ENCODE results near the gene ASTN2. TPM values are rescaled to one million over a fixed set of nuclear protein-coding genes. Genes with fewer than 3 reads are reported as not detected.

Gene ASTN2
- polyA plus RNA-seq, 1 donor from 2014 or later, result 6.8 TPM

DNA sequence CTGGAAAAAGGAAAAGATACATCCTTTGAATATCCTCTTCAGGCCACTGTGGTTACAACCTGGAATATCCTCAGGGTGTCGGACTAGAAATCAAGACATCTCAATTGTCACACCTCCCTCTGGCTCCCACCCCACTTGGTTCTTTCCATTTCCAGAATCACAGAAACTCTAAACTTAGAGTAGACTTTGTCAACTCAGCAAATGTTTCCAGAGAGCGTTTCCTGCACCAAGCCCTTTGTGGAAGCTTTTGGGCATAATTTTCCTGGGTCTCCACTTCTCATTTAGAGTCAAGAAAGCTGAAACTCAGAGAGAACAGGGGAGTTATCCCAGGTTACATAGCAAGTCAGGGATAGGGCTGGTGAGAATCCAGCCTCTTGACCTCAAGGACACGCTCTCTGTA lies 108.8 kb downstream of the ASTN2 start:
- Histone ChIP-seq H3K36me3 (ENCODE audit: insufficient read depth, low read length) (no peaks in the 10 kb centered on the region), H4K20me1 (ENCODE audit: insufficient read depth) (no peaks in the 10 kb centered on the region), H3K27ac (ENCODE audit: low read length) (no peak overlapping the region)

DNA sequence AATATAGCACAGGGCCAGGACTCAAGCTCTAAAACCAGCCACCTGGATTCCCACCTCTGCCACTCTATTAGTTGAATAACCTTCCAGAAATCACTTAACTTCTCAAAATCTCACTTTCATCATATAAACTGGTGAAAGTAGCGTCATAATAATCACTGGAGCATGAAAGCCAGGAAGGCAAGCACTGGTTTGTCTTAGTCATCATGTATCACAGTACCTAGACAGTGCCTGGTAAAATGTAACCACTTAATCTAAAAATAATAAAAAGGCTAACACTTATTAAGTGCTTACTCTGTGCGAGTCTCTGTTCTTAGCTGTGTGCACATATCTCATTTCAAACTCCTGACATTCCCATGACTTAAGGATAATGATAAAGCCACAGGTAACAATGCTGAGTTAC lies 109.4 kb downstream of the ASTN2 start:
- no peak overlapping the region for H3K9ac ChIP-seq (ENCODE audit: low read length)
- H3K27ac ChIP-seq (ENCODE audit: low read length), result no peak overlapping the region
- TF ChIP-seq TAF1 (IDR thresholded peaks at IDR 0.05; ENCODE audit: low read depth), result no peak
- no peak for TF ChIP-seq MXI1 (conservative IDR thresholded peaks at IDR 0.05; ENCODE audit: poor library complexity, severe bottlenecking)
- no peak for TF ChIP-seq SMC3 (conservative IDR thresholded peaks at IDR 0.05; ENCODE audit: poor library complexity)
- TF ChIP-seq, protein P1, sequence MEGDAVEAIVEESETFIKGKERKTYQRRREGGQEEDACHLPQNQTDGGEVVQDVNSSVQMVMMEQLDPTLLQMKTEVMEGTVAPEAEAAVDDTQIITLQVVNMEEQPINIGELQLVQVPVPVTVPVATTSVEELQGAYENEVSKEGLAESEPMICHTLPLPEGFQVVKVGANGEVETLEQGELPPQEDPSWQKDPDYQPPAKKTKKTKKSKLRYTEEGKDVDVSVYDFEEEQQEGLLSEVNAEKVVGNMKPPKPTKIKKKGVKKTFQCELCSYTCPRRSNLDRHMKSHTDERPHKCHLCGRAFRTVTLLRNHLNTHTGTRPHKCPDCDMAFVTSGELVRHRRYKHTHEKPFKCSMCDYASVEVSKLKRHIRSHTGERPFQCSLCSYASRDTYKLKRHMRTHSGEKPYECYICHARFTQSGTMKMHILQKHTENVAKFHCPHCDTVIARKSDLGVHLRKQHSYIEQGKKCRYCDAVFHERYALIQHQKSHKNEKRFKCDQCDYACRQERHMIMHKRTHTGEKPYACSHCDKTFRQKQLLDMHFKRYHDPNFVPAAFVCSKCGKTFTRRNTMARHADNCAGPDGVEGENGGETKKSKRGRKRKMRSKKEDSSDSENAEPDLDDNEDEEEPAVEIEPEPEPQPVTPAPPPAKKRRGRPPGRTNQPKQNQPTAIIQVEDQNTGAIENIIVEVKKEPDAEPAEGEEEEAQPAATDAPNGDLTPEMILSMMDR (IDR thresholded peaks at IDR 0.05; ENCODE audit: poor library complexity, severe bottlenecking), result no peak
- TF ChIP-seq, protein P2, sequence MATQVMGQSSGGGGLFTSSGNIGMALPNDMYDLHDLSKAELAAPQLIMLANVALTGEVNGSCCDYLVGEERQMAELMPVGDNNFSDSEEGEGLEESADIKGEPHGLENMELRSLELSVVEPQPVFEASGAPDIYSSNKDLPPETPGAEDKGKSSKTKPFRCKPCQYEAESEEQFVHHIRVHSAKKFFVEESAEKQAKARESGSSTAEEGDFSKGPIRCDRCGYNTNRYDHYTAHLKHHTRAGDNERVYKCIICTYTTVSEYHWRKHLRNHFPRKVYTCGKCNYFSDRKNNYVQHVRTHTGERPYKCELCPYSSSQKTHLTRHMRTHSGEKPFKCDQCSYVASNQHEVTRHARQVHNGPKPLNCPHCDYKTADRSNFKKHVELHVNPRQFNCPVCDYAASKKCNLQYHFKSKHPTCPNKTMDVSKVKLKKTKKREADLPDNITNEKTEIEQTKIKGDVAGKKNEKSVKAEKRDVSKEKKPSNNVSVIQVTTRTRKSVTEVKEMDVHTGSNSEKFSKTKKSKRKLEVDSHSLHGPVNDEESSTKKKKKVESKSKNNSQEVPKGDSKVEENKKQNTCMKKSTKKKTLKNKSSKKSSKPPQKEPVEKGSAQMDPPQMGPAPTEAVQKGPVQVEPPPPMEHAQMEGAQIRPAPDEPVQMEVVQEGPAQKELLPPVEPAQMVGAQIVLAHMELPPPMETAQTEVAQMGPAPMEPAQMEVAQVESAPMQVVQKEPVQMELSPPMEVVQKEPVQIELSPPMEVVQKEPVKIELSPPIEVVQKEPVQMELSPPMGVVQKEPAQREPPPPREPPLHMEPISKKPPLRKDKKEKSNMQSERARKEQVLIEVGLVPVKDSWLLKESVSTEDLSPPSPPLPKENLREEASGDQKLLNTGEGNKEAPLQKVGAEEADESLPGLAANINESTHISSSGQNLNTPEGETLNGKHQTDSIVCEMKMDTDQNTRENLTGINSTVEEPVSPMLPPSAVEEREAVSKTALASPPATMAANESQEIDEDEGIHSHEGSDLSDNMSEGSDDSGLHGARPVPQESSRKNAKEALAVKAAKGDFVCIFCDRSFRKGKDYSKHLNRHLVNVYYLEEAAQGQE (IDR thresholded peaks at IDR 0.05; ENCODE audit: borderline replicate concordance), result no peak
- no peak for TF ChIP-seq EP300 (conservative IDR thresholded peaks at IDR 0.05; ENCODE audit: poor library complexity, severe bottlenecking)
- TF ChIP-seq POLR2AphosphoS5 (IDR thresholded peaks at IDR 0.05), result no peak
- no peak for TF ChIP-seq RAD21 (conservative IDR thresholded peaks at IDR 0.05)
- no peak for TF ChIP-seq EZH2 (IDR thresholded peaks at IDR 0.05; ENCODE audit: borderline replicate concordance, insufficient read depth, low read length, poor library complexity, severe bottlenecking)
- no peaks in the 10 kb centered on the region for H3K79me2 ChIP-seq (replicated peaks; ENCODE audit: insufficient read depth, low read length)
- no peak overlapping the region for H3K4me3 ChIP-seq (ENCODE audit: low read length)
- H4K20me1 ChIP-seq (ENCODE audit: insufficient read depth), result no peaks in the 10 kb centered on the region
- H3K4me2 ChIP-seq (ENCODE audit: low read length), result no peak overlapping the region
- no peaks in the 10 kb centered on the region for H3K9me3 ChIP-seq (ENCODE audit: low read length)
- H3F3A ChIP-seq (ENCODE audit: insufficient read depth, low read length, poor library complexity, severe bottlenecking), result no peaks in the 10 kb centered on the region
- no peaks in the 10 kb centered on the region for H3K9me2 ChIP-seq (ENCODE audit: insufficient read depth, low read length)
- H2AFZ ChIP-seq (ENCODE audit: low read depth, low read length), result no peak overlapping the region
- H3K36me3 ChIP-seq (ENCODE audit: insufficient read depth, low read length), result no peaks in the 10 kb centered on the region
- H3K27me3 ChIP-seq (ENCODE audit: insufficient read depth, low read depth, low read length), result no peaks in the 10 kb centered on the region

More for the DNA sequence above, 108.8 kb downstream of the ASTN2 start:
- Histone ChIP-seq H3K27me3 (ENCODE audit: insufficient read depth, low read depth, low read length) (no peaks in the 10 kb centered on the region), H3K4me2 (ENCODE audit: low read length) (no peak overlapping the region), H3K4me3 (ENCODE audit: low read length) (no peak overlapping the region), H3F3A (ENCODE audit: insufficient read depth, low read length, poor library complexity, severe bottlenecking) (no peaks in the 10 kb centered on the region), H2AFZ (ENCODE audit: low read depth, low read length) (no peak overlapping the region), H3K79me2 (replicated peaks; ENCODE audit: insufficient read depth, low read length) (no peaks in the 10 kb centered on the region), H3K9ac (ENCODE audit: low read length) (no peak overlapping the region), H3K9me2 (ENCODE audit: insufficient read depth, low read length) (no peaks in the 10 kb centered on the region), H3K9me3 (ENCODE audit: low read length) (no peaks in the 10 kb centered on the region)
- TF ChIP-seq EP300 (conservative IDR thresholded peaks at IDR 0.05; ENCODE audit: poor library complexity, severe bottlenecking), result no peak
- TF ChIP-seq TAF1 (IDR thresholded peaks at IDR 0.05; ENCODE audit: low read depth), result no peak
- TF ChIP-seq, protein P1 (IDR thresholded peaks at IDR 0.05; ENCODE audit: poor library complexity, severe bottlenecking), result no peak
- no peak for TF ChIP-seq RAD21 (conservative IDR thresholded peaks at IDR 0.05)
- TF ChIP-seq POLR2AphosphoS5 (IDR thresholded peaks at IDR 0.05), result no peak
- TF ChIP-seq, protein P2 (IDR thresholded peaks at IDR 0.05; ENCODE audit: borderline replicate concordance), result no peak
- TF ChIP-seq SMC3 (conservative IDR thresholded peaks at IDR 0.05; ENCODE audit: poor library complexity), result no peak
- no peak for TF ChIP-seq EZH2 (IDR thresholded peaks at IDR 0.05; ENCODE audit: borderline replicate concordance, insufficient read depth, low read length, poor library complexity, severe bottlenecking)
- TF ChIP-seq MXI1 (conservative IDR thresholded peaks at IDR 0.05; ENCODE audit: poor library complexity, severe bottlenecking), result no peak
